GM12801 (cell line): ENCODE data around the gene USP17L25.
"Not testable (repeated sequence)": the region's sequence is repeated elsewhere in the genome, so short reads cannot be mapped to it uniquely, and the experiment has no call there.

Experiments
- CTCF ChIP-seq: IDR thresholded peaks from one replicate; pipeline ENCODE4 v1.5.1; 2011; ENCODE audit warnings: control low read depth; ENCODE audit not compliant: insufficient read length; ENCODE audit errors: extremely low read depth

The USP17L25 gene, protein sequence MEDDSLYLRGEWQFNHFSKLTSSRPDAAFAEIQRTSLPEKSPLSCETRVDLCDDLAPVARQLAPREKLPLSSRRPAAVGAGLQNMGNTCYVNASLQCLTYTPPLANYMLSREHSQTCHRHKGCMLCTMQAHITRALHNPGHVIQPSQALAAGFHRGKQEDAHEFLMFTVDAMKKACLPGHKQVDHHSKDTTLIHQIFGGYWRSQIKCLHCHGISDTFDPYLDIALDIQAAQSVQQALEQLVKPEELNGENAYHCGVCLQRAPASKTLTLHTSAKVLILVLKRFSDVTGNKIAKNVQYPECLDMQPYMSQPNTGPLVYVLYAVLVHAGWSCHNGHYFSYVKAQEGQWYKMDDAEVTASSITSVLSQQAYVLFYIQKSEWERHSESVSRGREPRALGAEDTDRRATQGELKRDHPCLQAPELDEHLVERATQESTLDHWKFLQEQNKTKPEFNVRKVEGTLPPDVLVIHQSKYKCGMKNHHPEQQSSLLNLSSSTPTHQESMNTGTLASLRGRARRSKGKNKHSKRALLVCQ

DNA sequence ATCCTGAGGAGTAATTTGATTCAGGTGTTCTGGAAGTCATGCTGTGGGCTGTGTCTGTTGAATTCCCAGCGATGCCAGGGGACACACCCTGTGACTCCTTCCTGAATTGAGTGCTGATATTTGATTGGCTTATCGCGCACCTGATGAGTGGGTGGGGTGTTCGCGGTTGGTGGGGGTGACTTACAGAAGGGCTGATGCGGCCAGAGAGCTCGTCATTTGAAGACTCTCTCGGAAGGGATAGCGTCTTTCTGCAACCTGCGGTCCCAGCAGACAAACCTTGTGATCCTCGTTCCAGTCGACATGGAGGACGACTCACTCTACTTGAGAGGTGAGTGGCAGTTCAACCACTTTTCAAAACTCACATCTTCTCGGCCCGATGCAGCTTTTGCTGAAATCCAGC, at the start of gene USP17L25:
Gene USP17L25, plus strand, starts transcription at position 301 of the 400 bp plus-strand sequence. Its CDS starts 0 bp downstream, at position 301.
- not testable (repeated sequence) for TF ChIP-seq CTCF

GRCh38 chr4:9324865-9325264, 4.8 kb upstream of the USP17L25 start, which contains the start of gene USP17L24:
Gene USP17L24, plus strand, starts transcription at chr4:9325165. Its CDS starts 0 bp downstream, at chr4:9325165.
- TF ChIP-seq CTCF, result not testable (repeated sequence)

DNA sequence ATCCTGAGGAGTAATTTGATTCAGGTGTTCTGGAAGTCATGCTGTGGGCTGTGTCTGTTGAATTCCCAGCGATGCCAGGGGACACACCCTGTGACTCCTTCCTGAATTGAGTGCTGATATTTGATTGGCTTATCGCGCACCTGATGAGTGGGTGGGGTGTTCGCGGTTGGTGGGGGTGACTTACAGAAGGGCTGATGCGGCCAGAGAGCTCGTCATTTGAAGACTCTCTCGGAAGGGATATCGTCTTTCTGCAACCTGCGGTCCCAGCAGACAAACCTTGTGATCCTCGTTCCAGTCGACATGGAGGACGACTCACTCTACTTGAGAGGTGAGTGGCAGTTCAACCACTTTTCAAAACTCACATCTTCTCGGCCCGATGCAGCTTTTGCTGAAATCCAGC, 4.6 kb downstream of the USP17L25 start, which contains the start of gene USP17L26:
Gene USP17L26, plus strand, starts transcription at position 301 of the 400 bp plus-strand sequence. Its CDS starts 0 bp downstream, at position 301.
- not testable (repeated sequence) for TF ChIP-seq CTCF

GRCh38 chr4:9339103-9339502, 9.4 kb downstream of the USP17L25 start, which contains the start of gene USP17L5:
Gene USP17L5, plus strand, starts transcription at chr4:9339403. Its CDS starts 0 bp downstream, at chr4:9339403.
- TF ChIP-seq CTCF, result not testable (repeated sequence)

DNA sequence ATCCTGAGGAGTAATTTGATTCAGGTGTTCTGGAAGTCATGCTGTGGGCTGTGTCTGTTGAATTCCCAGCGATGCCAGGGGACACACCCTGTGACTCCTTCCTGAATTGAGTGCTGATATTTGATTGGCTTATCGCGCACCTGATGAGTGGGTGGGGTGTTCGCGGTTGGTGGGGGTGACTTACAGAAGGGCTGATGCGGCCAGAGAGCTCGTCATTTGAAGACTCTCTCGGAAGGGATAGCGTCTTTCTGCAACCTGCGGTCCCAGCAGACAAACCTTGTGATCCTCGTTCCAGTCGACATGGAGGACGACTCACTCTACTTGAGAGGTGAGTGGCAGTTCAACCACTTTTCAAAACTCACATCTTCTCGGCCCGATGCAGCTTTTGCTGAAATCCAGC, 14.1 kb downstream of the USP17L25 start, which contains the start of gene USP17L27:
Gene USP17L27, plus strand, starts transcription at position 301 of the 400 bp plus-strand sequence. Its CDS starts 0 bp downstream, at position 301.
- TF ChIP-seq CTCF, result not testable (repeated sequence)

- TF ChIP-seq CTCF, result not testable (repeated sequence)
Observed at GRCh38 chr4:9348593-9348992, 18.9 kb downstream of the USP17L25 start, which contains the start of gene USP17L28. Gene USP17L28, plus strand, starts transcription at chr4:9348893. Its CDS starts 0 bp downstream, at chr4:9348893.

GRCh38 chr4:9353338-9353737, 23.6 kb downstream of the USP17L25 start, which contains the start of gene USP17L29:
Gene USP17L29, plus strand, starts transcription at chr4:9353638. Its CDS starts 0 bp downstream, at chr4:9353638.
- TF ChIP-seq CTCF, result not testable (repeated sequence)
